Astrocyte of the cerebellum (primary cell): Measurements from ENCODE around the gene DLL1.

ENCODE experiments used
- DNase-seq: peaks from one replicate; pipeline ENCODE4 v3.0.0-alpha.2; 2011; ENCODE audit warnings: low read depth
- H3K4me3 ChIP-seq: 2 replicates; pipeline ENCODE4 v1.5.1; 2011; ENCODE audit warnings: mild to moderate bottlenecking, low read depth, low read length, moderate library complexity
- in situ Hi-C: cut with HindIII; loops from 2 replicates; pipeline ENCODE4 v1.10.0; 2017; ENCODE audit warnings: low sequenced_read_pairs
- TF ChIP-seq, protein P1 (sequence below): IDR thresholded peaks from 2 replicates; pipeline ENCODE4 v1.5.1; 2012; ENCODE audit warnings: low read length, low read depth, moderate library complexity, mild to moderate bottlenecking; ENCODE audit errors: missing control alignments

DLL1 gene

DNA sequence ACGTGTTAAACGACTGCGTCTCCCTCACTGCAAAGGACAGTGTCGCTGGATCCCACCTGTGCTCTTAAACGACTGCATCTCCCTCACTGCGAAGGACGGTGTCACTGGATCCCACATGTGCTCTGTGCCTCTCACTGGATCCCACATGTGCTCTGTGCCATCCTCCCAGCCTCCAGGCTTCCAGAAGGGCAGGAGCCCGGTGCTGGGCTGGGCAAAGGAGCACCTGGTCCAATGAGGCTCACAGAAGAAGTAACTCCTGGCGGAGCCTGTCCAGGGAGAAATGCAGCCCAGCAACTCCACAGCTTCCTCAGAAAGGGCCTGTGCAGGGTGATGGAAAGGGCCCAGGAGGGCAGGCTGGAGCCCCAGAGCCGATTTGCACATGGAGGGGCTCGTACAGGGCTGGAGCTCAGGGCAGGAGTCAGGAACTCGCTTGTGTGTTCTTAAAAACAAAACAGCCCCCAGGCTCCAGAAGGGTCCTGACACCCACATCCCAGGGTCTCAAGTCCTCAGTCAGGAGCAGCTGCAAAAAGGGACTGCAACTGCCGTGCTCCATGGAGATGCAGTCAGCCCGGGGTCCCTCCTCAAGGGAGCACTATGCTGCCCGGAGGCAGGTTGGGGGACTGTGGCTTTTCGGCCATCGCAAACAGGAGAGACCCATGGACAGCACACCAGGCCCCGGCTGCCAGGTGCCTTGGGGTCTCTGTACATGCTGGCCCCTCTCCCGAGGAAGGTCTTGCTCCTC, 52.7 kb downstream of the DLL1 start:
- TF ChIP-seq, protein P1, sequence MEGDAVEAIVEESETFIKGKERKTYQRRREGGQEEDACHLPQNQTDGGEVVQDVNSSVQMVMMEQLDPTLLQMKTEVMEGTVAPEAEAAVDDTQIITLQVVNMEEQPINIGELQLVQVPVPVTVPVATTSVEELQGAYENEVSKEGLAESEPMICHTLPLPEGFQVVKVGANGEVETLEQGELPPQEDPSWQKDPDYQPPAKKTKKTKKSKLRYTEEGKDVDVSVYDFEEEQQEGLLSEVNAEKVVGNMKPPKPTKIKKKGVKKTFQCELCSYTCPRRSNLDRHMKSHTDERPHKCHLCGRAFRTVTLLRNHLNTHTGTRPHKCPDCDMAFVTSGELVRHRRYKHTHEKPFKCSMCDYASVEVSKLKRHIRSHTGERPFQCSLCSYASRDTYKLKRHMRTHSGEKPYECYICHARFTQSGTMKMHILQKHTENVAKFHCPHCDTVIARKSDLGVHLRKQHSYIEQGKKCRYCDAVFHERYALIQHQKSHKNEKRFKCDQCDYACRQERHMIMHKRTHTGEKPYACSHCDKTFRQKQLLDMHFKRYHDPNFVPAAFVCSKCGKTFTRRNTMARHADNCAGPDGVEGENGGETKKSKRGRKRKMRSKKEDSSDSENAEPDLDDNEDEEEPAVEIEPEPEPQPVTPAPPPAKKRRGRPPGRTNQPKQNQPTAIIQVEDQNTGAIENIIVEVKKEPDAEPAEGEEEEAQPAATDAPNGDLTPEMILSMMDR = no peak
- no peak for DNase-seq
- no peak overlapping the region for H3K4me3 ChIP-seq
- in situ Hi-C loops = no loop called here

DNA sequence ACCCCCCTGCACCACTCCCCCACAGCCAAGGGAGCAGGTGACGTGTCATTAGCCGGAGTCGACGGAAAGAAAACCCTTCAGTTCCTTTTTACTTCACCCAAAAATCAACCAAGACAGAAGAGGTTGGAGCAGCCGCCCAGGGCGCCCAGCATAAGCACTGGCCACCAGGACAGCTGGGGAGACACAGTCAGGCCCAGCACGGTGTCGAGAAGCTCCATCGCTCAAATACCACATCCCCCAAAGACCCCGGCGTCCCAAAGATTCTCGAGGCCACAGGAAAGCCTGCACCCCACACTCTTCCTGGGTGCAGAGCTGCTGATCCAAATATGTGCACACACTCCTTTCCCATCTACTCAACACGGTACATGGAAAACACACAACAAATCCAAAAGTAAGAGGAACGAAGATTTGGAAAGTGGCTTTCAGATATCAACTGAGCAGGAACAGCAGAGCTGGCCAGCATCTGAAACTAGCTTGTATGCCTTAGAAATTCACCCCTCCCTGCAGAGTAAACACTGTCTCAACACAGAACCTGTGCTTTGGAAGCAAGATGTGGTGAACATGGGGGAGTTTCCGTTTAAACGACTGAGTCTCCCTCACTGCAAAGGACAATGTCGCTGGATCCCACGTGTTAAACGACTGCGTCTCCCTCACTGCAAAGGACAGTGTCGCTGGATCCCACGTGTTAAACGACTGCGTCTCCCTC, 54.6 kb downstream of the DLL1 start:
- in situ Hi-C loops = no loop called here

DNA sequence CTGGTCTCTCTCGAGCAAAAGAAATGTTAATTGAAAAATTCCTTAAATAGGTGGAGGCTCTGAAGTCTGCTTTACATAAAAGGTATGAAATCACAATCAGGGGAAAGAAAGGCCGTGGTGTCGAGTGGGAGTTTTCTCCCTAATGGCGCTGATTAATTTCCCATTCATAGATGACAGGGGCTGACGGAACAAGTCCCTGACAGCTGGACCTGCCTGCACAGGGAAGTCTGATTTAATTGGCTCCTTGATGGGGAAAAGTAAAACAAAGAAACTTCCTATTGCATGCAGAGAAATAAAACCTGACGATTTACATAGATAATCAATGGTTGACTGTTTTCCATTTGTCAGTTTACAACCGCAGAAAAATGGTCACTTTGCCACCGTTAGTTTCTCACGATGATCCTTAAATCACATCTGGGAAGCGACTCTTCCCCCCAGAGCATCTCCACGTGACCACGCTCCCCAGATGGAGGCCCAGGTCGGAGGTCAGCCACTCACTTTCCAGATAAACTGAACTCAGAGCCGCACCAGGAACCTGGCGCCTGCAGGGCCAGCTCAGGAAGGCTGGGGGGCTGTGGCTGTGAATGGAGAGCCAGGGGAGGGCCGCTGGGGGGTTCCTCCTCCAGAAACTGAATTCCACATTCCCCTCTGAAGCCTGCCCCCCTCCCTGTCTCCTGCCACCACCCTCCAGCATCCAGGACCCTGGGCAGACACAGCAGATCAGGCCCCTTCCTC, 55.3 kb downstream of the DLL1 start:
- no peak overlapping the region for H3K4me3 ChIP-seq
- no peak for DNase-seq
- in situ Hi-C loops = no loop called here
- TF ChIP-seq, protein P1 = no peak

More for the DNA sequence above, 54.6 kb downstream of the DLL1 start:
- DNase-seq = no peak
- TF ChIP-seq, protein P1 = no peak
- no peak overlapping the region for H3K4me3 ChIP-seq

DNA sequence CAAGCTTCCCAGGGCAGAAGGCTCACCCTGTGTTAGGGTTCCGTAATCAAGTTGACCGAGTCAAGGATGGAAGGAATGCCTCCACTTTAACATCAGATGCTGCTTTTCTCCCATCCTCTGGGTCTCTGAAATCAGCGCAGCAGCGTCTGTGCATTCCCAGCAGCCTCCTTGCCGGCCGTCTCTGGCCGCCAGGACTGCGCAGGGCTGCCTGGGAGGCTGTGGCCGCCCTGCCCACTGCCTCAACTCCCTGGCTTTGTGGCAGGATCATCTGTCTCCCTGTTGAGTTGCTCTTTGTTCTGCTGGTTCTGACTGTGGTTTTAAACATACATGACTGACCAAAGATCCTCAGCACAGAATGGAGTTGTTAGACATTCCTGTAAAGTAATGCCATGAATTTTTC, 56.5 kb downstream of the DLL1 start:
- TF ChIP-seq, protein P1 = no peak
- DNase-seq = no peak
- in situ Hi-C loops = no loop called here
- H3K4me3 ChIP-seq = no peak overlapping the region

DNA sequence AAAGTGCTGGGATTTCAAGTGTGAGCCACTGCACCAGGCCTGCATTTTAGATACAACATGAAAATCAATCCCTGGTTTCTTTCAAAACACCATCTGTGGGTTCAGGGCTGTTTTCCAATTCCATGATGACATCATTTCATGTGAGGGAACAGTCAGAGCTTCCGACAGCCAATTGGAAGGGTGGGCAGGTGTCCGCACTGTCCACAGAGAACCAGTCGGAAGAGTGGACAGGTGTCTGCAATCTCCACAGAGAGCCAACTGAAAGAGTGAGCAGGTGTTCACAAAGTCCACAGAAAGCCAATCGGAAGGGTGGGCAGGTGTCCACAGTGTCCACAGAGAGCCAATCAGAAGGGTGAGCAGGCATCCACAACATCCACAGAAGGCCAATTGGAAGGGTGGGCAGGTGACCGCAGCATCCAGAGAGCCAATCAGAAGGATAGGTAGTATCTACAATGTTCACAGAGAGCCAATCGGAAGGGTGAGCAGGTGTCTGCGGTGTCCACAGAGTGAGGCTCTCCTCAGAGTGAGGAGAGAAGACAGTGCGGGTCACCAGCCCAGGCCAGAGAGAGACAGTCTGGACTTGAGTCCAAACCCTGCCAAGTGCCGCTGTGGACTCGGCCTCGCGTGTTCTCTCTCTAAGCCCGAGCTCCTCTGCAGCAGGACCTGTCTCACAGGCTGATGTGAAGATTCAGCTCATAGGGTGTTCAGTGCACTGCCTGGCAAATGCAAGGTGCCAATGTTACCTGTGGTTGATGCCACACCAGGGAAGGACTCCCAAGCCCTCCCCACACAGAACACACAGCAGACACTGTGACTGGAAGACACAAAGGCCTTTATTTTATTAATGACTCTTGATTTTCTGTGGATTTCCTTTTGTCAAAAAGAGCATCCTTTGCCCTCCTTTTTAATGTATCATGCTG, 57.3 kb downstream of the DLL1 start:
- TF ChIP-seq, protein P1 = no peak
- no peak overlapping the region for H3K4me3 ChIP-seq
- in situ Hi-C loops = no loop called here
- no peak for DNase-seq
